NOMO-1 treated with DMSO at 0.1 percent for 48 hours (cell line): ENCODE measurements around the gene PANK3.

Source experiments
- DNase-seq: peaks from one replicate; lab custom pipeline; 2025; ENCODE audit not compliant: unreplicated experiment; lab: John Stamatoyannopoulos, UW

PANK3 gene

GRCh38 chr5:168578538-168579487 lies at the start of gene PANK3:
Gene PANK3, minus strand, starts transcription at chr5:168579368. Its CDS starts 85 bp downstream, at chr5:168579283.
- peak; percentile 73 for DNase-seq

DNA sequence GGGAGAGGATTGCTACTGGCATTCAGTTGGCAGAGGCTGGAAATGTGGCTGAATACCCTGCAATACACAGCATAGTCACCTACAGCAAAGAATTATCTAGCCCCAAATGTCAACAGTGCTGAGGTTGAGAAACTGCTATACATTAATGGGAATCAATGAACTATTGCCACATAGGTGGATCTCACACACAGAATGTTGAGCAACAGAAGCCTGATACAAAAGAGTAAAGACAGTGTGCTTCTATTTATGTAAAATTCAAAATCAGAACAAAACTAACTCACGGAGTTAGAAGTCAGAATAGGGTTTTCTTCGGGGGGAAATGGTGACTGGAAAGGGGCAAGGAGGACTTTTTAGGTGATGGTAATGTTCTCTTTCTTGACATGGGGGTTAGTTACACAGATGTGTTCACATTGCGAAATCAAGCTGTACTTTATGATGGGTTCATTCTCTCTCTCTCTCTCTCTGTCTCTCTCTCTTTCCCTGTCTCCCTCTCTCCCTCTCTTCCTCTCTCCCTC lies 45.7 kb upstream of the PANK3 start:
- peak; percentile 74 for DNase-seq

DNA sequence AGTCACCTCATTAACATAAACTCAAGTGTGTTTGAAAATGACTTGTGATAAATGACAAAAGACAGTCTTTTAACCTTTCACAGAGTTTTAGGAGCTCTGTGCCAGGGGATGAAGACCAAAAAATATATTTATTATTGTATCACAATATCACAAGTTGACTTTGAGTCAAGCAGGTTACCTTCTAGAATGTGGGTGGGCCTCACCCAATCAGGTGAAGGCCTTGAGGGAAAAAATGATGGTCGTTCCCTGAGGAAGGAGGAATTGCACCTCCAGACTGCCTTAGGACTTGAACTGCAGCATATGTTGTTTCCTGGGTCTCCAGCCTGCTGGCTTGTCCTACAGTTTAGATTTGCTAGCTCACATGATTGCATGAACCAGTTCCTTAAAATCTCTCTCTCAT lies 41.6 kb upstream of the PANK3 start:
- no peak for DNase-seq

DNA sequence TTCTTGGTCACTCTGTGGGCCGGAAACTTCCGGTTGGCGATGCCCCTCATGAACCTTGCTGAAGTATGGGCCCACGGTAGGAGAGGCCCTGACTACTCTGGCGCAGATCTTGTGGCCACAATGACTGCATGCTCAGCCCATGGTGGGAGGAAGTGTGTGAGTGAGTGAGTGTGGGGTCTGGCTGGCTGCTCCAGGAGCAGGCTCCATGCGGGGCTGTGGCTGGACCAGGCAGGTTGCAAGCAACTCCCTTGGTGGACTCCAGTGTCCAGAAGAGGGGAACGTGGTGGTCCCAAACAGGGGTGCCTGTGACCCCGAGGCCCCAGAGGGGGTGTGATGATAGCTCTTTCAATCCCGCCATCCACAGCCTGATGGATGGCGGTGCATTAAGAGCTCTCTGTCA lies 35.5 kb upstream of the PANK3 start:
- DNase-seq = no peak

- DNase-seq = no peak
These were observed 34.8 kb upstream of the PANK3 start for GRCh38 chr5:168613996-168614395.

DNA sequence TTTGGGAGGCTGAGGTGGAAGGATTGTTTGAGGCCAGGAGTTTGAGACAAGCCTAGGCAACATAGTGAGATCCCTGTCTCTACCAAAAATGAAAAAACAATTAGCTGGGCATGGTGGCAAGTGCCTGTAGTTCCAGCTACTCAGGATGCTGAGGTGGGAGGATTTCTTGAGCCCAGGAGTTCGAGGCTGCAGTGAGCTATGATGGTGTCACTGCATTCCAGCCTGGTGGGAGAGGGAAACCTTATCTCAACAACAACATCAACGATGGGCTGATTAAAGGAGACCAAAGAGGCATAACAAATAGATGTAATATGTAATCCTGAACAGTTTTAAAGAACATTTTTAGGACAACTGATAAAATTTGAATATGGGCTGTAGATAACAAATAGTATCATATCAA lies 34.2 kb upstream of the PANK3 start:
- no peak for DNase-seq

GRCh38 chr5:168612996-168613395 lies 33.8 kb upstream of the PANK3 start:
- DNase-seq = no peak

DNA sequence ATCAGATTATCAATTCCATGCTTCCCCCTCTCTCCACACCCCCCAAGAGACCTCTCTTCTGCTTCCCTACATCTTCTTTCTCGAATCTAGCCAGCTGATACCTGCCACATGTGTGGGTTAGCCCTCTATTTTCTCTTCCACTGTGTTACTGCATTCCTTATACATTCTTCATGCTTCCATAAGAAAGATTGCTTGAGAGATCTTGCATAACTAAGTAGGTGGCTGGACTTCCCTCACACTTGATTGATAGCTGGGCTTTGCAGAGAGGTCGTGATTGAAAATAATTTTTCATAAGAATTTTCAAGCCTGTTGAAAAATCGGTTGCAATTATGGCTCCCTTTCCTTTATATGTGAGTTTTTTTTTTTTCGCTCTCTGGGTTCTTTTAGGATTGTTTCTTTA lies 33.0 kb upstream of the PANK3 start:
- DNase-seq = no peak

DNA sequence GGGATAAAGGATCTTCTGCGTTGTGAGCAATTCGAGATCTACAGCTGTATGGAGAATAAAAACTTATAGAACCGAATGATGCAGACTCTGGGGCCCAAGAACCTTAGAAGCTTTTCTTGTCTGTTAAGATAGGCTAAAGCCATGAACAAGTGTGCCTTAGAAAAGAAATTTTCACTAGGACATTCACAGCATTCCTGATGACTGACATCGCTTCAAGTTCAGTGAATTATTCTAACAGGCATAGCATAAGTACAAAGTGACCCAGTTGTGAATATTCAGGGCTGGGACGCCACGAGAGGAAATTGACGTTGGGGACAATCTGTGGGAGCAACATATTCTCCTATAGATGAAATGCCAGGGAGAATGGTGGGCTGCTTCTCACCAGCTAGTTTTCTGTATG lies 32.0 kb upstream of the PANK3 start:
- DNase-seq = no peak

DNA sequence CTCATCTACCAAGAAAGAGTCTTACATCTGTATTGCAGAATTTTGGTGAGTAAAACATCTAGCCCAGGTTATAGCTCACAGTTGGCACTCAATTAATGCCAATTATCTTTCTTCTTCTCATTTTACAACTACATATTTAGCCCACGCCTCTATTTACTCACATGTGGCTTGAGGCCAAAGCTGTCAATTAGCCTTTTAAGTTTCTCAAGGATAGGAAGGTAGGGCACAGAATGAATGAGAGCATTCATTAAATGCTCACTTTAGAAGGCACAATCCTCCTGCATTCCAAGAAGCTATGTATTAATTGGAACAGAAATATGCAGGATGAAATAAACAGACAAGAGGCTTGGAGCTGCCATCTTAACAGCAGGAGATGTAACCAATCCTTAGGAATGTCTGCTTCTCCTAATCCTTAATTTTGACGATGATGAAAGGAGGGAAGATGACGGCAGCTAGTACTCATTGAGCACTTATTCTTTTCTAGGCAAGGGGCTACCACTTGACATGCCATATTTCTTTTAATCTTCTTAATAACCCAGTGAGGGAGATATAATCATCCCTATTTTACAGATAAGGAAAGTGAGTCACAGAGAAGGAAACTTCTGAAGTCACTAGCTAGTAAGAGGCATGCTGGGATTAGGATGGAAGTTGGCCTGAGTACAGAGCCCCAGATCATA lies 30.8 kb upstream of the PANK3 start:
- DNase-seq = no peak

- DNase-seq = no peak
These were observed 29.7 kb upstream of the PANK3 start for GRCh38 chr5:168608821-168609220.

GRCh38 chr5:168608386-168608785 lies 29.2 kb upstream of the PANK3 start:
- DNase-seq = no peak

- DNase-seq = no peak
These were observed 28.8 kb upstream of the PANK3 start for GRCh38 chr5:168607946-168608345.

GRCh38 chr5:168606562-168606961 lies 27.4 kb upstream of the PANK3 start:
- DNase-seq = no peak

GRCh38 chr5:168604436-168604835 lies 25.3 kb upstream of the PANK3 start:
- DNase-seq = no peak

GRCh38 chr5:168603746-168604145 lies 24.6 kb upstream of the PANK3 start:
- DNase-seq = no peak

DNA sequence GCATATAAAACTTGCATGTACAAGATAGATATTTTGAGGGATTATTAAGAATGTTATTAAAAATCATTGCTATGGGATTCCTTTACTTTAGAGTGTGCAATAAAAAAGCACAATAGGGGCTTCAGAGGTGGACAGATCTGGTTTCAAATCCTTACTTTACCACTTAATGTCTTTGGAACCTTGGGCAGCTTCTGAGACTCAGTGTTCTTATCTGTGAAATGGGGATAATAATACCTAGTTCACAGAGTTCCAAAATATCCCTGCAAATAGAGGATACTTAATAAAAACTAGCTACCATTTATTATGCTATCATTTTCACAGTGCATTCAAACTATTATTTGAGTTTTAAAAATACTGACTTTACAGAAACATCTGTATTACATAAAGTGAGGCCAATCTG lies 23.3 kb upstream of the PANK3 start:
- no peak for DNase-seq

- DNase-seq = no peak
These were observed 22.8 kb upstream of the PANK3 start for GRCh38 chr5:168601972-168602371.

- no peak for DNase-seq
These were observed 21.2 kb upstream of the PANK3 start for GRCh38 chr5:168600409-168600808.

GRCh38 chr5:168599826-168600225 lies 20.7 kb upstream of the PANK3 start:
- DNase-seq = no peak

GRCh38 chr5:168598639-168599038 lies 19.5 kb upstream of the PANK3 start:
- DNase-seq = no peak

GRCh38 chr5:168596927-168597326 lies 17.8 kb upstream of the PANK3 start:
- no peak for DNase-seq
